CD4-positive, alpha-beta T cell (primary cell): Measurements from ENCODE around the gene NEK2. TPM values are rescaled to one million over a fixed set of nuclear protein-coding genes. Genes with fewer than 3 reads are reported as not detected.

Experiments
- ATAC-seq: fragments of 200-7000 bp; cut with Tn5 transposase; one replicate; pipeline ENCODE4 v1.10.0; 2022; ENCODE audit warnings: mild to moderate bottlenecking; ENCODE audit not compliant: poor library complexity
- CTCF ChIA-PET: fragments of 350-600 bp; sonication (Branson Sonifier 250); formaldehyde crosslinking; loops from one replicate; lab custom pipeline; 2021; ENCODE audit warnings: antibody characterized with exemption, inconsistent platforms; lab: Charles Lee
- POLR2A ChIA-PET: fragments of 350-600 bp; sonication (Branson Sonifier 250); formaldehyde crosslinking; loops from one replicate; lab custom pipeline; 2021; ENCODE audit warnings: antibody characterized with exemption, inconsistent platforms; lab: Charles Lee
- DNase-seq, 14 experiments: peaks; one replicate each; pipeline ENCODE4 v3.0.0-alpha.2; 2013 to 2020; ENCODE audit warnings: mixed read lengths in 2 of 14
- H3K27ac ChIP-seq, 2 donors: one replicate each; pipeline versions ENCODE4 v1.5.1 to v1.7.0; 2013; ENCODE audit warnings: low read length in 2 of 2, low read depth in 1 of 2, mild to moderate bottlenecking in 1 of 2
- H3K27me3 ChIP-seq, 2 experiments: 1 replicate in 1 of 2; 2 replicates in 1 of 2; pipeline versions ENCODE4 v1.6.1 to v1.7.0; 2013; ENCODE audit warnings: low read length in 2 of 2, control low read depth in 1 of 2, mild to moderate bottlenecking in 1 of 2, moderate library complexity in 1 of 2; ENCODE audit not compliant: insufficient read depth in 2 of 2, control insufficient read depth in 1 of 2
- H3K36me3 ChIP-seq: one replicate; pipeline ENCODE4 v1.6.1; 2013; ENCODE audit warnings: low read length, control low read depth; ENCODE audit not compliant: insufficient read depth
- H3K4me1 ChIP-seq: one replicate; pipeline ENCODE4 v1.6.1; 2013; ENCODE audit warnings: low read length, control low read depth; ENCODE audit not compliant: insufficient read depth
- H3K4me3 ChIP-seq: one replicate; pipeline ENCODE4 v1.5.1; 2013; ENCODE audit warnings: mild to moderate bottlenecking, low read length, moderate library complexity
- H3K9me3 ChIP-seq, 2 experiments: 1 replicate in 1 of 2; 2 replicates in 1 of 2; pipeline versions ENCODE4 v1.6.1 to v1.7.0; 2013; ENCODE audit warnings: low read length in 2 of 2, mild to moderate bottlenecking in 2 of 2, control low read depth in 1 of 2, moderate library complexity in 1 of 2; ENCODE audit not compliant: control insufficient read depth in 1 of 2, insufficient read depth in 1 of 2
- H3K27ac Mint-ChIP-seq: one replicate; pipeline ENCODE4 v1.8.0; 2020; ENCODE audit warnings: mixed read lengths
- H3K27me3 Mint-ChIP-seq: one replicate; pipeline ENCODE4 v1.8.0; 2021; ENCODE audit warnings: mixed read lengths
- H3K36me3 Mint-ChIP-seq: one replicate; pipeline ENCODE4 v1.8.0; 2021; ENCODE audit warnings: low read depth, mixed read lengths
- H3K4me1 Mint-ChIP-seq: one replicate; pipeline ENCODE4 v1.8.0; 2021; ENCODE audit warnings: low read depth, mixed read lengths
- H3K4me3 Mint-ChIP-seq: one replicate; pipeline ENCODE4 v1.8.0; 2020; ENCODE audit warnings: mild to moderate bottlenecking, mixed read lengths
- H3K9me3 Mint-ChIP-seq: one replicate; pipeline ENCODE4 v1.8.0; 2020; ENCODE audit warnings: mixed read lengths
- intact Hi-C, 2 experiments: fragments of 100-400 bp; cut with DNase I in 1 of 2; cut with micrococcal nuclease in 1 of 2; formaldehyde crosslinking; loops; one replicate each; pipeline versions ENCODE4 v1.15.1 to v1.9.0; 2023 to 2025; cut with DNase I, micrococcal nuclease
- total RNA-seq, 174 experiments: library from RNA in 2 of 174; stranded (reverse) in 2 of 174; gene quantifications; one replicate each; pipeline ENCODE4 v1.2.3 and lab custom pipeline; 2021 to 2026
- TF ChIP-seq, protein P1 (sequence below): fragments of 200-600 bp; IDR thresholded peaks from one replicate; pipeline ENCODE4 v1.8.0; 2022; ENCODE audit warnings: antibody characterized with exemption, mild to moderate bottlenecking

Gene NEK2
- total RNA-seq, 2 experiments from 2014 or later = not detected

DNA sequence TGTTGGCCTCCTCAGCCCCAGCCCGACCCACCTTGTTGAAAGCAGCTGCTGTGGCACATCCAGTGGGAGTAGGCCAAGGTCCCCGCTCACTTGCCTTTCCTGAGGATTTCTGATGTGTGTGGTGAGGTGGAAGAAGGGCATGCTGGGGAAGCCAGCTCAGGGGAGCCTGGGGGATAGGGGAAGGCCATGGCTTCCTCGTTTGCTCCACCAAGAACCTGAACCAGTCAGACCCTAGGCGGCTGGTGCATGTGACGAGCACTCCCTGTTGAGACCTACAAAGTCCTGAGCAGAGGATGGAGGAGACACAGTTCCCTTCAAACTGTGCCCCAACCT, 58.5 kb downstream of the NEK2 start:
- ATAC-seq = no peak
- DNase-seq = no peak
- Mint-ChIP-seq H3K27me3 (no peaks in the 10 kb centered on the region), H3K4me1 (no peaks in the 10 kb centered on the region), H3K9me3 (no peaks in the 10 kb centered on the region), H3K4me3 (no peak overlapping the region), H3K27ac (no peak overlapping the region), H3K36me3 (no peaks in the 10 kb centered on the region)
- ChIA-PET POLR2A (no interaction called here), CTCF (no interaction called here)
- no peaks in the 10 kb centered on the region for H3K36me3 ChIP-seq
- no peaks in the 10 kb centered on the region for H3K27me3 ChIP-seq
- no peaks in the 10 kb centered on the region for H3K4me1 ChIP-seq
- TF ChIP-seq, protein P1, sequence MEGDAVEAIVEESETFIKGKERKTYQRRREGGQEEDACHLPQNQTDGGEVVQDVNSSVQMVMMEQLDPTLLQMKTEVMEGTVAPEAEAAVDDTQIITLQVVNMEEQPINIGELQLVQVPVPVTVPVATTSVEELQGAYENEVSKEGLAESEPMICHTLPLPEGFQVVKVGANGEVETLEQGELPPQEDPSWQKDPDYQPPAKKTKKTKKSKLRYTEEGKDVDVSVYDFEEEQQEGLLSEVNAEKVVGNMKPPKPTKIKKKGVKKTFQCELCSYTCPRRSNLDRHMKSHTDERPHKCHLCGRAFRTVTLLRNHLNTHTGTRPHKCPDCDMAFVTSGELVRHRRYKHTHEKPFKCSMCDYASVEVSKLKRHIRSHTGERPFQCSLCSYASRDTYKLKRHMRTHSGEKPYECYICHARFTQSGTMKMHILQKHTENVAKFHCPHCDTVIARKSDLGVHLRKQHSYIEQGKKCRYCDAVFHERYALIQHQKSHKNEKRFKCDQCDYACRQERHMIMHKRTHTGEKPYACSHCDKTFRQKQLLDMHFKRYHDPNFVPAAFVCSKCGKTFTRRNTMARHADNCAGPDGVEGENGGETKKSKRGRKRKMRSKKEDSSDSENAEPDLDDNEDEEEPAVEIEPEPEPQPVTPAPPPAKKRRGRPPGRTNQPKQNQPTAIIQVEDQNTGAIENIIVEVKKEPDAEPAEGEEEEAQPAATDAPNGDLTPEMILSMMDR = no peak
- intact Hi-C loops = no loop called here
- no peaks in the 10 kb centered on the region for H3K9me3 ChIP-seq
- no peak overlapping the region for H3K27ac ChIP-seq
- H3K4me3 ChIP-seq = no peak overlapping the region

- intact Hi-C loops = no loop called here
- H3K9me3 ChIP-seq = no peaks in the 10 kb centered on the region
- Mint-ChIP-seq H3K4me1 (no peaks in the 10 kb centered on the region), H3K27ac (no peak overlapping the region), H3K27me3 (no peaks in the 10 kb centered on the region), H3K36me3 (no peaks in the 10 kb centered on the region), H3K4me3 (no peak overlapping the region), H3K9me3 (no peaks in the 10 kb centered on the region)
- no peaks in the 10 kb centered on the region for H3K4me1 ChIP-seq
- H3K27me3 ChIP-seq = no peaks in the 10 kb centered on the region
- no peak for DNase-seq
- POLR2A ChIA-PET = interaction anchor here (0.6 kb wide), 1 partner anchor 424 kb away, joined by 3 read pairs; no protein-coding TSS in a partner anchor
- TF ChIP-seq, protein P1 = no peak
- ATAC-seq = no peak
- no peak overlapping the region for H3K27ac ChIP-seq
- CTCF ChIA-PET = interaction anchor here (0.6 kb wide), 1 partner anchor 724 kb away, joined by 3 read pairs; no protein-coding TSS in a partner anchor
- H3K4me3 ChIP-seq = no peak overlapping the region
- no peaks in the 10 kb centered on the region for H3K36me3 ChIP-seq
Observed at GRCh38 chr1:211616231-211616964, 59.0 kb downstream of the NEK2 start.

DNA sequence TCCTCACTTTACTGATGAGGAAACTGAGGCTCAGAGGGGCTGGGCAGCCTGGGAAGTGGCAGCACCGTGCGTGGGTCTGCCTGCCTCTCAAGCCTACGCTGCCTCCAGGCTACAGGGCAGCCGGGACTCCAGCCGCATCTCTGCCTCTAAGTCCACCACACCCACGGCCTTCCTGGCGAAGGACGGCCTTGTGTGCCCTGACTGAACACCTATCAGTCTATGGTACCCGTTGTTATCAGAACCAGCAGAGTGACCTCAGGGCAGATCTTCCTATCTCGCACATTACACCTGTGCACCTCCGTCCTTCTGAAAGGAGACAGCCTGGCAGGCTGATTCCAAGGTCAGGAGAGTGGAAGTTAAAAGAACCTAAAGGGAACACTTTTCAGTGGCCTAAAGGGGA, 60.8 kb downstream of the NEK2 start:
- H3K27ac ChIP-seq = no peak overlapping the region
- H3K9me3 ChIP-seq = no peaks in the 10 kb centered on the region
- ATAC-seq (no peak), DNase-seq (no peak)
- intact Hi-C loops = no loop called here
- ChIA-PET CTCF (no interaction called here), POLR2A (no interaction called here)
- Mint-ChIP-seq H3K9me3 (no peaks in the 10 kb centered on the region), H3K4me3 (no peak overlapping the region), H3K27ac (no peak overlapping the region), H3K36me3 (no peaks in the 10 kb centered on the region), H3K27me3 (no peaks in the 10 kb centered on the region), H3K4me1 (no peaks in the 10 kb centered on the region)
- no peaks in the 10 kb centered on the region for H3K36me3 ChIP-seq
- no peak overlapping the region for H3K4me3 ChIP-seq
- H3K27me3 ChIP-seq = no peaks in the 10 kb centered on the region
- H3K4me1 ChIP-seq = no peaks in the 10 kb centered on the region
- TF ChIP-seq, protein P1 = no peak
